PC-9 (cell line): Measurements from ENCODE around the gene SBNO2.

Experiments
- EZH2 ChIP-seq: fragments of 200-600 bp; sonication (generic); IDR thresholded peaks from 2 replicates; pipeline ENCODE4 v1.8.0; 2017; ENCODE audit warnings: antibody characterized with exemption, low read depth
- TF ChIP-seq, protein P1 (sequence below): fragments of 200-600 bp; sonication (generic); conservative IDR thresholded peaks from 2 replicates; pipeline ENCODE4 v1.6.1; 2017; ENCODE audit warnings: mixed run types, antibody characterized with exemption, mild to moderate bottlenecking, moderate library complexity

DNA sequence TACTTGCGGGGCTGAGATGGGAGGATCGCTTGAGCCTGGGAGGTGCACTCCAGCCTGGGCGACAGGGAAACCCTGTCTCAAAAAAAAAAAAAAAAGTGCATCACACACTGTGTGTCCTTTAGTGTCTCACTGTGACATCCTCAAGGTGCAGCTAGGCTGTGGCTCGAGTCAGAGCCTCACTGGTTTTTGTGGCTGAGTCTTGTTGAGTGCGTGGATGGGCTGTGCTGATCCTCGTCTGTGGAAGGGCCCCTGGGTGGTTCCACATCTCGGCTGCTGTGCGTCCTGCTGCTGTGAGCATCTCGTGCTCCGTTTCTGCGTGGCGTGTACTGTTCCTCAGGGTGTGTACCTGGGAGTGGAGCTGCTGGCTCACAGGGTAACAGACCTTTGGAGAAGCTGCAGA is 42.7 kb upstream of the SBNO2 start:
- TF ChIP-seq EZH2, result no peak
- TF ChIP-seq, protein P1, sequence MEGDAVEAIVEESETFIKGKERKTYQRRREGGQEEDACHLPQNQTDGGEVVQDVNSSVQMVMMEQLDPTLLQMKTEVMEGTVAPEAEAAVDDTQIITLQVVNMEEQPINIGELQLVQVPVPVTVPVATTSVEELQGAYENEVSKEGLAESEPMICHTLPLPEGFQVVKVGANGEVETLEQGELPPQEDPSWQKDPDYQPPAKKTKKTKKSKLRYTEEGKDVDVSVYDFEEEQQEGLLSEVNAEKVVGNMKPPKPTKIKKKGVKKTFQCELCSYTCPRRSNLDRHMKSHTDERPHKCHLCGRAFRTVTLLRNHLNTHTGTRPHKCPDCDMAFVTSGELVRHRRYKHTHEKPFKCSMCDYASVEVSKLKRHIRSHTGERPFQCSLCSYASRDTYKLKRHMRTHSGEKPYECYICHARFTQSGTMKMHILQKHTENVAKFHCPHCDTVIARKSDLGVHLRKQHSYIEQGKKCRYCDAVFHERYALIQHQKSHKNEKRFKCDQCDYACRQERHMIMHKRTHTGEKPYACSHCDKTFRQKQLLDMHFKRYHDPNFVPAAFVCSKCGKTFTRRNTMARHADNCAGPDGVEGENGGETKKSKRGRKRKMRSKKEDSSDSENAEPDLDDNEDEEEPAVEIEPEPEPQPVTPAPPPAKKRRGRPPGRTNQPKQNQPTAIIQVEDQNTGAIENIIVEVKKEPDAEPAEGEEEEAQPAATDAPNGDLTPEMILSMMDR, result no peak
